K562 (cell line): ENCODE data around the gene GPC2. TPM values are rescaled to one million over a fixed set of nuclear protein-coding genes. Genes with fewer than 3 reads are reported as not detected.

ENCODE experiments used
- BRD9 ChIP-seq: fragments of 450-650 bp; IDR thresholded peaks from 2 replicates; pipeline ENCODE4 v1.6.1; 2018; ENCODE audit warnings: low read depth; ENCODE audit not compliant: partially characterized antibody
- CBFA2T2 ChIP-seq: fragments of 450-650 bp; conservative IDR thresholded peaks from 2 replicates; pipeline ENCODE4 v1.6.1; 2017; ENCODE audit warnings: mild to moderate bottlenecking
- E2F3 ChIP-seq: fragments of 250-450 bp; sonication (Bioruptor Pico); IDR thresholded peaks from 2 replicates; pipeline ENCODE4 v1.4.0; 2020; ENCODE audit warnings: mild to moderate bottlenecking
- ELF1 ChIP-seq: fragments of 200-800 bp; sonication (Bioruptor generic); IDR thresholded peaks from 2 replicates; pipeline ENCODE4 v1.6.1; 2016; ENCODE audit warnings: missing genetic modification characterization, missing compliant biosample characterization
- HDAC3 ChIP-seq: fragments of 450-650 bp; IDR thresholded peaks from 2 replicates; pipeline ENCODE4 v1.6.1; 2018; ENCODE audit warnings: borderline replicate concordance, mild to moderate bottlenecking, moderate library complexity; ENCODE audit not compliant: partially characterized antibody
- MEIS2 ChIP-seq: fragments of 450-650 bp; IDR thresholded peaks from 2 replicates; pipeline ENCODE4 v1.6.1; 2014; ENCODE audit warnings: mild to moderate bottlenecking; ENCODE audit not compliant: partially characterized antibody
- SIX5 ChIP-seq, 2 experiments: IDR thresholded peaks; 2 replicates each; pipeline ENCODE4 v1.6.1; 2011; ENCODE audit warnings: low read length in 2 of 2, borderline replicate concordance in 1 of 2, low read depth in 1 of 2, mild to moderate bottlenecking in 1 of 2, moderate library complexity in 1 of 2; ENCODE audit not compliant: insufficient read depth in 1 of 2
- SNRNP70 ChIP-seq: fragments of 200-400 bp; formaldehyde crosslinking; optimal IDR thresholded peaks from 2 replicates; pipeline ENCODE3; 2017; ENCODE audit warnings: low read depth, low read length
- SRSF7 ChIP-seq: fragments of 200-400 bp; formaldehyde crosslinking; optimal IDR thresholded peaks from 2 replicates; pipeline ENCODE3; 2017; ENCODE audit warnings: mild to moderate bottlenecking, low read depth, low read length
- TAL1 ChIP-seq: fragments of 450-650 bp; IDR thresholded peaks from 2 replicates; pipeline ENCODE4 v1.6.1; 2016; ENCODE audit warnings: mild to moderate bottlenecking
- TRIM24 ChIP-seq, 2 experiments: fragments of 450-650 bp; IDR thresholded peaks; 2 replicates each; pipeline ENCODE4 v1.6.1; 2016
- ZBTB33 ChIP-seq: sonication (generic); formaldehyde crosslinking; IDR thresholded peaks from 2 replicates; pipeline ENCODE4 v1.8.1; 2023; ENCODE audit warnings: mild to moderate bottlenecking, missing genetic modification reagents
- ZBTB8A ChIP-seq: fragments of 450-650 bp; IDR thresholded peaks from 2 replicates; pipeline ENCODE4 v1.6.1; 2018; ENCODE audit warnings: mild to moderate bottlenecking, moderate library complexity; ENCODE audit not compliant: partially characterized antibody
- ZNF121 ChIP-seq: sonication (generic); formaldehyde crosslinking; conservative IDR thresholded peaks from 2 replicates; pipeline ENCODE4 v1.8.0; 2022; ENCODE audit warnings: missing genetic modification reagents
- ZNF165 ChIP-seq: fragments of 250-450 bp; sonication (Bioruptor Pico); IDR thresholded peaks from 2 replicates; pipeline ENCODE4 v1.4.0; 2020; ENCODE audit warnings: borderline replicate concordance
- ZNF518B ChIP-seq: fragments of 250-450 bp; sonication (Bioruptor Pico); IDR thresholded peaks from 2 replicates; pipeline ENCODE4 v1.5.0; 2021; ENCODE audit warnings: mild to moderate bottlenecking, moderate library complexity
- ZNF76 ChIP-seq: fragments of 250-450 bp; sonication (Bioruptor Pico); IDR thresholded peaks from 2 replicates; pipeline ENCODE4 v1.4.0; 2020; ENCODE audit warnings: mild to moderate bottlenecking, moderate library complexity, borderline replicate concordance
- ZNF766 ChIP-seq: fragments of 200-800 bp; sonication (Bioruptor generic); conservative IDR thresholded peaks from 2 replicates; pipeline ENCODE4 v1.6.1; 2016; ENCODE audit warnings: missing genetic modification characterization, missing compliant biosample characterization
- polyA plus RNA-seq, 8 experiments: library from polyadenylated mRNA; depleted of rRNA in 4 of 8; stranded (reverse) in 5 of 8; unstranded in 3 of 8; fragments of >200 nt; fragmentation: Nextera tagmentation in 2 of 8; fragmentation: Illumina TruSeq in 1 of 8; extraction: Ambion mirVana in 2 of 8; extraction: Trizol in 1 of 8; gene quantifications; 2 replicates each; pipeline versions ENCODE4 v1.2.1 to v1.2.3, GENCODE V29; 2011 to 2014; ENCODE audit warnings: inconsistent platforms in 1 of 8, missing spikeins in 1 of 8
- total RNA-seq, 7 experiments: library from RNA; depleted of rRNA in 6 of 7; stranded (reverse); fragments of >200 nt in 6 of 7; fragmentation: Illumina TruSeq in 2 of 7; extraction: Trizol in 2 of 7; gene quantifications; 2 replicates each; pipeline versions ENCODE4 v1.2.1 to v1.2.3, GENCODE V29; 2011 to 2021; ENCODE audit warnings: low replicate concordance in 1 of 7
- TF ChIP-seq, protein P1 (sequence below): sonication (generic); formaldehyde crosslinking; IDR thresholded peaks from 2 replicates; pipeline ENCODE4 v1.8.0; 2022; ENCODE audit warnings: mild to moderate bottlenecking, low read depth, missing genetic modification reagents
- TF ChIP-seq, protein P2 (sequence below): fragments of 250-450 bp; sonication (Bioruptor Pico); IDR thresholded peaks from 2 replicates; pipeline ENCODE4 v1.6.1; 2021; ENCODE audit warnings: mild to moderate bottlenecking

The GPC2 gene
- total and polyA plus RNA-seq, 9 of the 15 experiments (the other 6 are each of a cell fraction or from before 2014, with no cell fraction given), result 0.06 to 7.7 (median 1.4) TPM; not detected in 1

DNA sequence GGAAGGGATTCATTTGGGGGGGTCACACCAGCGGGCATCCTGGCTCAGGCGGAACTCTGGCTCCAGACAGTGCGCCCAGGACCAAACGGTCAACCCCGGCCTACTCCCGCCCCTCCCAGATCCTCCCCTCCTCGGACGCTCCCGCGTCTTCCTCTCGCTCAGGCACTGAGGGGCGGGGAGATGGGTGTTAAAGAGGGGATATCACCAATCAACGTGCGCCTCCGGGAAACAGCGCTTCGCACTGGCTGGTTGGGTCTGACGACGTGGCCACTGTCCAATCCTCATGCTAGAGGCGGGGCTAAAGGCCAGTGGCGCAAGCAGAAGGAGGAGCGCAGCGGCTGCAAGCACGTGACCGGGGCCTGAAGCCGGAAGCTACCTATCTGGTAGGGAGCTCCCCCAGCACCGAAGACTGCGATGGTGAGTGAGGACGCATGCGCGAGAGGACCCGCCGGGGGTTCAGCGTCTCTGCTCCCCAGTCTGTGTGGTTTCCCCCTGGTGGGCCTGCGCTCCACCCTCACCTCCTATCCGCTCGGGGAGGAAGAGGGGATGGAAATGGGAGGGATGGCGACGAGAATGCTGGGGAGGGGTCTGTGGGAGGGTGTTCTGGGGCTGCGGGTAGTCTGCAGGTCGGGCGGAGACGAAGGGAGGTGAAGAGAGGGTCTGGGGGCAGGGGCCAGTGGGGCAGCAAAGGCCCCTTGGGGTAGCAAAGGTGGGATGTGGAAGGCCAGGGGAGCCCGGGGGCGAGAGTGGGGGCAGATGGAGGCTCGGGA, 28.4 kb downstream of the GPC2 start, which contains the start of gene LAMTOR4 (continued):
- TF ChIP-seq, protein P1, sequence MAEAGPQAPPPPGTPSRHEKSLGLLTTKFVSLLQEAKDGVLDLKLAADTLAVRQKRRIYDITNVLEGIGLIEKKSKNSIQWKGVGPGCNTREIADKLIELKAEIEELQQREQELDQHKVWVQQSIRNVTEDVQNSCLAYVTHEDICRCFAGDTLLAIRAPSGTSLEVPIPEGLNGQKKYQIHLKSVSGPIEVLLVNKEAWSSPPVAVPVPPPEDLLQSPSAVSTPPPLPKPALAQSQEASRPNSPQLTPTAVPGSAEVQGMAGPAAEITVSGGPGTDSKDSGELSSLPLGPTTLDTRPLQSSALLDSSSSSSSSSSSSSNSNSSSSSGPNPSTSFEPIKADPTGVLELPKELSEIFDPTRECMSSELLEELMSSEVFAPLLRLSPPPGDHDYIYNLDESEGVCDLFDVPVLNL (CRISPR knock-in tag), result 0 out of 2 replicates have a peak, but pooled peaks have one; percentile 39
- TF ChIP-seq TRIM24 (IDR thresholded peaks at IDR 0.05) (no peak), SNRNP70 (no peak), CBFA2T2 (peak; percentile 82), E2F3 (CRISPR knock-in tag) (peak; percentile 73; the same call in 1 of the 2 replicates), BRD9 (no peak), MEIS2 (peak; percentile 67), ZNF165 (CRISPR knock-in tag) (no peak), ZNF518B (CRISPR knock-in tag) (no peak), ZNF121 (no peak), TAL1 (0 out of 2 replicates have a peak, but pooled peaks have one; percentile 22), SIX5 (IDR thresholded peaks at IDR 0.05; ENCODE audit: borderline replicate concordance in 1 of 2, insufficient read depth in 1 of 2, low read depth in 1 of 2, low read length in 2 of 2) (no peak), ZBTB33 (CRISPR knock-in tag) (no peak), HDAC3 (no peak), ZNF76 (CRISPR knock-in tag) (peak; percentile 31; the same call in 1 of the 2 replicates), SRSF7 (no peak), ZNF766 (CRISPR knock-in tag) (no peak), ELF1 (tag) (peak; percentile 95), ZBTB8A (no peak)
- TF ChIP-seq, protein P2, sequence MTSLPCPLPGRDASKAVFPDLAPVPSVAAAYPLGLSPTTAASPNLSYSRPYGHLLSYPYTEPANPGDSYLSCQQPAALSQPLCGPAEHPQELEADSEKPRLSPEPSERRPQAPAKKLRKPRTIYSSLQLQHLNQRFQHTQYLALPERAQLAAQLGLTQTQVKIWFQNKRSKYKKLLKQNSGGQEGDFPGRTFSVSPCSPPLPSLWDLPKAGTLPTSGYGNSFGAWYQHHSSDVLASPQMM (CRISPR knock-in tag), result no peak
